Stimulated activated CD8-positive, alpha-beta memory T cell treated with anti-CD3 and anti-CD28 coated beads, Interleukin-7, amount 100 ng/mL, for 48 hours (primary cell): ENCODE results near the gene INTS1.

ENCODE experiments used
- DNase-seq, 2 donors: peaks; one replicate each; pipeline ENCODE4 v3.0.0-alpha.2; 2020; ENCODE audit warnings: low read depth in 1 of 2; ENCODE audit errors: extremely low read depth in 1 of 2

INTS1 gene

GRCh38 chr7:1433128-1433920 lies 70.9 kb downstream of the INTS1 start:
- DNase-seq: no peak

DNA sequence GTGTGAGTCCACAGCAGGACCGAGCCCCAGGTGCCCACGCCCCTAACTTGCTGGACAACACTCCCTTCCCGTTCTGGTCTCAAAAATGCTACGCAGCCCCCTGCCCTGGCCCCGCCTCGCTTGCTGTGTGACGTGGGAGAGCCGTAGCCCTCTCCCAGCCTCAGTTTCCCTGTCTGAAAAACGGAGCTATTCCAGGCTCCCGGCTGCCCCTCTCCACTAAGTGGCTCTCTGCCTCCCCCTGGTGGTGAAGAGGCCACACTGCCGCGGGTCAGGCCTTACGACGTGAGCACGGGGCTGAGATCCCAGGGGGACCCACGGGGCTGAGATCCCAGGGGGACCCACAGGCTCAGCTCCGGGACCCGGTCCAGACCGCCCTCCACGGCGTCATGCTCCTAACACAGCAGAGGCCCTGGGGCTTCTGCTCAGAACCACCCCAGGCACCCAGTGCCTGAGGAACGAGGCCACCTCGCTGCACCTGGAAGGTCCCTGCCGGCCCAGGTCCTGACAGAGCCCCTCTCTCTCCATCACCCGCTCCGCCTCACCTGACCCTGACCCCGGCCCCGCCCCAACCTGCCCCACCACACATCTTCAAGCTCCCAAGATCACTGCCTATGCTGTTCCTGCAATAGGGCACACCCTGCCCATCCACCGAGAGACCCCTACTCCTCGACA lies 71.6 kb downstream of the INTS1 start:
- DNase-seq: peak; percentile 47 to 60

GRCh38 chr7:1431634-1432380 lies 72.4 kb downstream of the INTS1 start:
- no peak for DNase-seq

- DNase-seq: no peak
Observed at GRCh38 chr7:1431226-1431625, 73.0 kb downstream of the INTS1 start.

DNA sequence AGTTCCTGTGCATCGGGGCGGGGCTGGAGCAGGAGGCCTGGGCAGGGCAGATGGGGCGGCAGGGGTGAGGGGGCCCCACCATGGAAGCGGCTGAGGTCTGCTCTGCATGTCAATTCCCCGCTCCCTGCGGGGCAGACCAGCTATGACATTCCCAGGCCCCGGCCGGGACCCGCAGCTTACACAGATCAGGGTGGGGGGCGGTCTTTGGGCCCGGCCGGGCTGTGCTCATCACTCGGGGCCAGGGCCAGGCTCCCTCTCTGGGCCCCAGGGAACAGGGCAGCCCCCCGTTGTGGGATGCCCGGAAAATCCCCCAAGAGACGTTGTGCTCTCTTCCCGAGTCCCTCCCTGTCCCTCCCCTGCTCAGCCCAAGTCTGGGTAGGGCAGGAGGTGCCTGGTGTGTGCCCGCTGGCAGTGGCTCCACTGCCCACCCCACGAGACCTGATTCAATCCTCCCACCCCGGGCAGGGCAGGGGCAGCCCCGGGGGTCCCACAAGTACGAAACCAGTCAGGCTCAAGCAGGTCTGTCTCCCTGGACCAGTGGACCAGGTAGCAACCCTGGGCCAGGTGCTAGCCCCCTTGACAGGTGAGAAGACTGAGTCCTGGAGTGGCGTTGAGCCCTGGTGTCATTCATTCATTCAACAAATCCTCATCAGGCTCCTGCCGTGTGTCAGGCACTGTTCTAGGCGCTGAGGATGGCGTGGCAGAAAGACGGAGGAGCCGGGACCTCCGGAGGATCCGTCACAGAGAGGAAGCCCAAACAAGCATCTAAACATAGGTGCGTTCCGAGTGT lies 73.9 kb downstream of the INTS1 start:
- DNase-seq: no peak

DNA sequence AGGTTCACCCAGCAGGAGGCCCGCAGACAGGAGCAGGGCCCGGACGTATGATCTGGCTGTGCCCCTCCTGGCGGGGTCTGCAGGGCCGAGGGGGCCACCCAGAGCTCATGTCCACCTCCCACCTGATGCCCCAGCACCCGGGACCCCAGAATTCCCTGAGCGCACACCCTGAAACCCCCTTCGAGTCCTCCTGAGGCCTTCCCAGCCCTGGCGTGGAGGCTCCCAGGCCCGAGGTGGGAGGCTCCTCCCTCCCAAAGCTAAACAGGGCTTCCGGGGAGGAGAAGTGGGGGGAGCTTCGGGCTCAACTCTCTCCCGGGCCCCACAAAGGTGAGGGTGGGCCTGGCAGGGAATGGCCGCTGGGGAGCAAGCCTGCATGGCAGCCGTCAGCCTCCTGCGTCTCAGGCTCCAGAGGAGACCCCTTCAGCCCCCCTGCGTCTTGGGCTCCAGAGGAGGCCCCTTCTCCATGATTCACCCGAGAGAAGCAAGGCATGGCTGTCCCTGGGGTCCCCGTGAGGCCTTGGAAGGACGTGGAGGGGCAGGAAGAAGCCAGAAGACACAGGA lies 75.2 kb downstream of the INTS1 start:
- DNase-seq: no peak

GRCh38 chr7:1427064-1427657 lies 77.0 kb downstream of the INTS1 start:
- DNase-seq: no peak

- no peak for DNase-seq
Observed at GRCh38 chr7:1426474-1426873, 77.7 kb downstream of the INTS1 start.

- no peak for DNase-seq
Observed at GRCh38 chr7:1425292-1426136, 78.7 kb downstream of the INTS1 start.

GRCh38 chr7:1424041-1424440 lies 80.1 kb downstream of the INTS1 start:
- no peak for DNase-seq

DNA sequence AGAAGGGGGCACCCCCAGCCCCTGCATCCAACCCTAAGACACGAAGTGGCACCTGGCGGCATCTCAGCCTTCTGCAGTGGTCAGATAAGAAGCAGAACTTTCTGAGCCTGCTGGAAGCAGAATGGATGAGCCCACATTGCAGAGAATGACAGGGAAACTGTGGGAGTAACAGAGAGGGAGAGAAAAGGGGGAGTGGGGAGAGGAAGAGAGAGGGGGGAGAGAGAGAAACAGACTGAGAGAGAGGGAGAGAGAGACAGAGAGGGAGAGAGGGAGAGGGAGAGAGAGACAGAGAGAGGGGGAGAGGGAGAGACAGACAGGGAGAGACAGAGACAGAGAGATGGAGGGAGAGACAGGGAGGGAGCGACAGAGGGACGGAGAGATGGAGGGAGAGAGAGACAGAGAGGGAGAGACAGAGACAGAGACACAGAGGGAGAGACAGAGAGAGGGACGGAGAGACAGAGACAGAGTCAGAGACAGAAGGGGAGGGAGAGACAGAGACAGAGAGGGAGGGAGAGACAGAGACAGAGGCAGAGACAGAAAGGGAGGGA lies 80.9 kb downstream of the INTS1 start:
- no peak for DNase-seq

GRCh38 chr7:1422512-1423263 lies 81.5 kb downstream of the INTS1 start:
- no peak for DNase-seq

- no peak for DNase-seq
Observed at GRCh38 chr7:1421946-1422345, 82.2 kb downstream of the INTS1 start.

- DNase-seq: no peak
Observed at GRCh38 chr7:1421020-1421790, 83.0 kb downstream of the INTS1 start.
